LNCAP (cell line): Measurements from ENCODE around the gene COL9A1.

Experiments used
- CTCF ChIP-seq: fragments of 450-650 bp; IDR thresholded peaks from 2 replicates; pipeline ENCODE4 v1.5.1; 2017; ENCODE audit warnings: mild to moderate bottlenecking

The COL9A1 gene

GRCh38 chr6:70252604-70253003, 50.3 kb downstream of the COL9A1 start:
- TF ChIP-seq CTCF, result no peak

DNA sequence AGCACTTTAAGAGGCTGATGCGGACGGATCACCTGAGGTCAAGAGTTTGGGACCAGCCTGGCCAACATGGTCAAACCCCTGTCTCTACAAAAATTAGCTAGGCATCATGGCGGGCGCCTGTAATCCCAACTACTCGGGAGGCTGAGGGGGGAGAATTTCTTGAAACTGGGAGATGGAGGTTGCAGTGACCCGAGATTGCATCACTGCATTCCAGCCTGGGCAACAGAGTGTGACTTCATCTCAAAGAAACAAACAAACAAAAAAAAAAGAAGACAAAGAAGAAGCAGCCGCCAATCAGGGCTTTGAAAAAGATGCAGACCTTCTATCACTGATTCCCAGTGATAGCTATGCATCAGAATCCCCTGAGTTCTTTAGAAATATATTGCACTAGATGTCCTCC, 56.8 kb downstream of the COL9A1 start:
- no peak for TF ChIP-seq CTCF

DNA sequence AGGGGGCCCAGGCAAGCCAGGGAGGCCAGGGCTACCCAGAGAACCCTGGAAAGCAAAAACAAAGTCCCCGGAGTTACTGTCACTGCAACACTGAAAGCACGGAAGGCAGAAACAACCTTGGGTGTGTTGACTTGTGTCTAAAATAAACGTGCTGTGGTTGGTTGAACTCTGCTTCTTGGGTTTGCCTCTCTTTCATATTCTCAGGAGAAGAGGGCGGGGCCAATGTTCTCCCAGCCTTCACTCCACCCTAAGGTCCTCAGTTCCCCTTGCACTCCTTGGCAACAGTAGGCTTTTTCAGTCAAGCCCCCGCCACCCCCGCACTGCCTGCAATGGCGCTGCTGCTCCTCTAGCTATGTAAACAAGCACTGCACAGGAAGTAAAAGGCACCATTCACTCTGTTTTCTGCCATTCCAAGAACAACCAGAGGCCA, 60.9 kb downstream of the COL9A1 start:
- no peak for TF ChIP-seq CTCF

GRCh38 chr6:70241031-70241430, 61.9 kb downstream of the COL9A1 start:
- no peak for TF ChIP-seq CTCF

DNA sequence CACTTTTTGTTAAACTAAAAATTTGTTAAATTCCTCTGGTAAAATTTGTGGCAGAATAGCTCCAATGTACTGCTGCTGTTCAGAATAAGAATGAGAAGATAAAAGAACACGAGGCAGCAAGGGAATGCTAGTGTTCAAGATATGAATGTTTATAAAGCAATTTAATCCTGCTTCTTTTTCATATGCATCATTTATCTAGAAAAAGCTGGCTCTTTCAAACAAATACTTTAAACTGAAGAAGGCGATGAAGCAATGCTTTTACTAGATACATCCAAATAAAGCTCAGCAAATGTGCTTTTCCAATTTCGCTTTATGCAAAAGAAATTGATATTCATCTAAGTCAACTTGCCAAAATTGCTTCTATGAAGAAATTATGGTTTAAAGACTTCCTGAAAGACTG, 66.5 kb downstream of the COL9A1 start:
- no peak for TF ChIP-seq CTCF

DNA sequence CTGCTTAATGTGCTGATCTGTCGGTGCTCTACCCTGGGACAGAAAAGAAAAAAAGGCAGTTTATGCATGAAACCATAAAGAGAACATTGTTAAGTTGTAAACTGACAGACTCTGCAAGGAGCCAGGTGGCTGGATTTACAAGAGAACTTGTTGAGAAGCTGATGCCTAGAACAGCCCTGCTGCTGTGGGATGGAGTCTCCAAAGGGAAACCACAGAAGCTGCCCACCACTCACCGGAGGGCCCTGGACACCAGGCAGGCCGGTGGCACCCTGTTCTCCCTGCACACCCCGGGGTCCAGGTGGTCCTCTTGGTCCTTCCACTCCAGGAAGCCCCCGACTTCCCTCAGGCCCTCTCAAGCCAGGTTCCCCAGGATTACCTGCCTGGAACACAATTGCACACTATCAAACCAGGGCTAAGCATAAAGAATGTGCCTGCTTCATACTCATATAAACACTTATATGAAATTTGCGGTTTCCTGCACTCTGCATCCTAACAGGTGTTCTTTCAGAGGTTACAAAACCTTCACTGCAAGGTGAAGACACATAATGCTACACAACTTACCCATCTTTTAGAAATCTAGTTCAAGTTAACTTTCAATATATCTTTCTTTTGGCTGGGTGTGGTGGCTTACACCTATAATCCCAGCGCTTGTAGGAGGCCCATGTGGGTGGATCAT, 68.2 kb downstream of the COL9A1 start:
- no peak for TF ChIP-seq CTCF

GRCh38 chr6:70231311-70231710, 71.6 kb downstream of the COL9A1 start:
- no peak for TF ChIP-seq CTCF

GRCh38 chr6:70225055-70225454, 77.8 kb downstream of the COL9A1 start:
- no peak for TF ChIP-seq CTCF
